Kidney epithelial cell (primary cell): ENCODE data around the gene SLC8A1. TPM values are rescaled to one million over a fixed set of nuclear protein-coding genes. Genes with fewer than 3 reads are reported as not detected.

Experiments used
- DNase-seq: peaks from one replicate; pipeline ENCODE4 v3.0.0-alpha.2; 2010; ENCODE audit warnings: low read depth
- H3K27me3 ChIP-seq: 2 replicates; pipeline ENCODE4 v1.6.0; 2011; ENCODE audit warnings: low read length; ENCODE audit not compliant: control insufficient read depth, insufficient read depth
- H3K36me3 ChIP-seq: 2 replicates; pipeline ENCODE4 v1.5.1; 2011; ENCODE audit warnings: low read length; ENCODE audit not compliant: control insufficient read depth, insufficient read depth
- H3K4me3 ChIP-seq: 2 replicates; pipeline ENCODE4 v1.5.1; 2011; ENCODE audit warnings: low read depth, mild to moderate bottlenecking, control low read depth, low read length
- total RNA-seq: library from RNA; depleted of rRNA; stranded (reverse); fragments of >200 nt; gene quantifications from 2 replicates; pipeline ENCODE4 v1.2.3, GENCODE V29; 2015
- TF ChIP-seq, protein P1 (sequence below): IDR thresholded peaks from 2 replicates; pipeline ENCODE4 v1.5.1; 2011; ENCODE audit warnings: mild to moderate bottlenecking, moderate library complexity, low read length, control low read depth, inconsistent platforms; ENCODE audit not compliant: insufficient read depth, poor library complexity, severe bottlenecking

SLC8A1 gene
- total RNA-seq, 1 donor from 2014 or later, result 3.2 TPM

DNA sequence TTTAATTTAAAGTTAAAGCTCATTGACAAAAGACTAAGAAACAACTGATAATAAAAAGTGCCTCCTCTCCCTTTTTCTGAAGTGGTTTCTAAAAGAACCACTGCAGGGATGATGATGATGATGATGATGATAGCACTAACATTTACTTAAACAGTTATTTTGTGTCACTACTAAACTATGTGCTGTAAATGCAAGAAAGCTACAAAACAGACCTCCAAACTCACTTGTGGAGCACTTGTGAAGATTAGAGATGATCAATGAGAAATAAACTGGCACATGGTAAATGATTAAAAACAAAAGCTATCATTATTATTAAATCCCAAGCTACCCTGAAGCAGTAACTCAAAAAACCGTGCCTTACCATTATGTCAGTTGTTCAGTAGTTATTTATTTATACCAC, 88.7 kb downstream of the SLC8A1 start:
- no peaks in the 10 kb centered on the region for H3K36me3 ChIP-seq
- H3K4me3 ChIP-seq, result no peak overlapping the region
- TF ChIP-seq, protein P1, sequence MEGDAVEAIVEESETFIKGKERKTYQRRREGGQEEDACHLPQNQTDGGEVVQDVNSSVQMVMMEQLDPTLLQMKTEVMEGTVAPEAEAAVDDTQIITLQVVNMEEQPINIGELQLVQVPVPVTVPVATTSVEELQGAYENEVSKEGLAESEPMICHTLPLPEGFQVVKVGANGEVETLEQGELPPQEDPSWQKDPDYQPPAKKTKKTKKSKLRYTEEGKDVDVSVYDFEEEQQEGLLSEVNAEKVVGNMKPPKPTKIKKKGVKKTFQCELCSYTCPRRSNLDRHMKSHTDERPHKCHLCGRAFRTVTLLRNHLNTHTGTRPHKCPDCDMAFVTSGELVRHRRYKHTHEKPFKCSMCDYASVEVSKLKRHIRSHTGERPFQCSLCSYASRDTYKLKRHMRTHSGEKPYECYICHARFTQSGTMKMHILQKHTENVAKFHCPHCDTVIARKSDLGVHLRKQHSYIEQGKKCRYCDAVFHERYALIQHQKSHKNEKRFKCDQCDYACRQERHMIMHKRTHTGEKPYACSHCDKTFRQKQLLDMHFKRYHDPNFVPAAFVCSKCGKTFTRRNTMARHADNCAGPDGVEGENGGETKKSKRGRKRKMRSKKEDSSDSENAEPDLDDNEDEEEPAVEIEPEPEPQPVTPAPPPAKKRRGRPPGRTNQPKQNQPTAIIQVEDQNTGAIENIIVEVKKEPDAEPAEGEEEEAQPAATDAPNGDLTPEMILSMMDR, result no peak
- DNase-seq, result no peak
- H3K27me3 ChIP-seq, result no peaks in the 10 kb centered on the region

DNA sequence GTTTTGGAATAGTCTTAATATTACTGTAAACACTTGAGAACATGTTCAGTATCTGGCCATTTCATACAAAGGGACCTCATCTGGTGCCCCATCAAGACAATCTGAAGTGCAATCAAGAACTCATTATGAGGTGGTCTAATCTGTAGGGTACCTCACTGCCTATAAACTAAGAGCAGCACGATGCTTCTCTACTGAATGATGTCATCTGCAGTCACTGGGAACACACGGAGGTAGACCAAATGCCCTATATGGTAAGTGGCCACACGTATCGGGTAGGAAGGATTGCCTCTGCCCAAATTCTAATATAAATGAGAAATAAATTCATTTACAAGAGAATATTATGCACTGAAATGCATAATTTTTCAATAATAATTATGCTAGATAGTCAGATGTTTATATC, 90.4 kb downstream of the SLC8A1 start:
- DNase-seq, result no peak
- TF ChIP-seq, protein P1, result no peak
- H3K4me3 ChIP-seq, result no peak overlapping the region
- no peaks in the 10 kb centered on the region for H3K36me3 ChIP-seq
- no peaks in the 10 kb centered on the region for H3K27me3 ChIP-seq

DNA sequence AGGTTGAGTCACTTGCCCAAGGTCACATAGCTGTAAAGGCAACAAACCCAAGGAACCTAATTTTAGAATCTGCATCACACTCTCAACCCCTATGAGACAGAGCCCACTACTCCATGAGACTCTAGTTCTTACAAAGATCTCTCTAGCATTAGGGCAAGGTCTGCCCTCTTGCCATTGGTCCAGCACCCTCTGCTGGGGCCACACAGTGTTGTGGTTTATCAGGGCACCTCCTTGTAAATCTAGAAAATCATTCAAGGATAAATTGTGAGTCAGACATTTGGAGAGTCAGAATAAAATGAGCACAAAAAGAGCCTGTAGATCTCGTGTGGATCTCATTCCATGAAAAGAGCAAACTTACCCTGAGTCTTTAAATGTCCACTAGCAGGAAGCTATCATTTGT, 91.2 kb downstream of the SLC8A1 start:
- H3K4me3 ChIP-seq, result no peak overlapping the region
- peak; percentile 56 for DNase-seq
- TF ChIP-seq, protein P1, result peak; percentile 50
- H3K27me3 ChIP-seq, result no peaks in the 10 kb centered on the region
- no peaks in the 10 kb centered on the region for H3K36me3 ChIP-seq

DNA sequence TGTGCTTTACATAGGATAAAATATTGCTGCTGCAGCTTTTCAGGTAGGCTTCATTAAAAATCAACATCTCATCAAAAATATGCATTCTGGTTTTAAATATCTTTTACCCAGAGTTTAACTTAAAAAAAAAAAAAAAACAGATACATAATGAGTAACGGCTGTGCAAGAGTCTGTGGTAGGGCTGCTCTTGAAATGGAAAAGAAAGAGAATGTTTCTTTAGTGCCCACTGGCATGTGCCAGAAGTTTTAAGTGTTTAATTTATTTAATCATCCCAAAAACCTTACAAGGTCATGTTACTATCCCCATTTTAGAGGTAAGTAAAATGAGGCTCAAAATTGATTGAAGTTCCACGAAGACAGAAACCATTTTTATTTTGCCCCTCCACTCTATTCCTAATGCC, 92.1 kb downstream of the SLC8A1 start:
- Histone ChIP-seq H3K27me3 (no peaks in the 10 kb centered on the region), H3K4me3 (no peak overlapping the region), H3K36me3 (no peaks in the 10 kb centered on the region)
- TF ChIP-seq, protein P1, result no peak
- DNase-seq, result no peak

DNA sequence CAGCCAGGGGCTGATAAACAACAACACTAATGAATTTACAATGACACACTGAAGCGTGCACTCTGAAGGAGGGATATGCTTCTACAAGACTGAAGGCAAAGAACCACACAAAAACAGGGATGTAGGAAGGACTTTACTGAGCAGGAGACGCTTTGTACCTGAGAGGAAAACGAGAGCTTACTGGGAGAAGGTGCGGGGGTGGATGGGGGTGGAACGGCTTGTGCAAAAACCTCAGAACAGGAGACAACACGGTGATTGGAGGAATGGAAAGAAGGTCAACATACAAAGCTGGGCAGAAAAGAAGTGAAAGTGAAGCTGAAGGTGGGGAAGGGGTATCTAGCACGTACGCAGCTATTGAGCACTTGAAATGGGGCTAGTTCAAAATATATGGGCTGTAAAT, 93.1 kb downstream of the SLC8A1 start:
- no peaks in the 10 kb centered on the region for H3K27me3 ChIP-seq
- H3K36me3 ChIP-seq, result no peaks in the 10 kb centered on the region
- TF ChIP-seq, protein P1, result no peak
- DNase-seq, result no peak
- no peak overlapping the region for H3K4me3 ChIP-seq

DNA sequence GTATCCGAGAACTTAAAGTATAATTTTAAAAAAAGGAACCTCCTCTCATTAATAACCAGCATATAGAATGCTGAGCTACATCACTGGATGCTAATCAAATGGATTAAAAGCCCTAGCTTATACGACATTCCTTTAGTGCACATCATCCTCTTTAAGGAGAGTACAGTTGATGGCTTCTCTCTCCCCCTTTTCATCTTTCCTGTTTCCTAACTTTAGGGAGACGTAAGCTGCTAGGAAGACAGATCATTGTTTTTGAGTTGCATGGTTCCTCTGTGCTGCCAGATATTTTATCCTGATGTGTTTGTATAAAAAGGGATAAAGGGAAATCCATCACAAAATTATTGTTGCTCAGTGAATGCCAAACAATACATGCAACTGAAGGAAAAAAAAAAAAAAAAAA, 94.2 kb downstream of the SLC8A1 start:
- no peaks in the 10 kb centered on the region for H3K36me3 ChIP-seq
- H3K4me3 ChIP-seq, result no peak overlapping the region
- DNase-seq, result no peak
- TF ChIP-seq, protein P1, result no peak
- H3K27me3 ChIP-seq, result no peaks in the 10 kb centered on the region
